Uterus (tissue), 4 donors: Measurements from ENCODE around the gene OGG1. TPM values are rescaled to one million over a fixed set of nuclear protein-coding genes. Genes with fewer than 3 reads are reported as not detected.

Experiments
- DNase-seq, 2 donors: peaks; one replicate each; pipeline ENCODE4 v3.0.0-alpha.2; 2019 to 2020
- H3K27ac ChIP-seq, 2 donors: fragments of 200-600 bp; sonication (generic); 1 replicate in 1 of 2; 2 replicates in 1 of 2; pipeline ENCODE4 v1.5.1; 2016 to 2018
- H3K27me3 ChIP-seq, 2 donors: fragments of 200-600 bp; sonication (generic); one replicate each; pipeline ENCODE4 v1.5.1; 2018 to 2019; ENCODE audit warnings: control low read depth in 1 of 2
- H3K36me3 ChIP-seq, 2 donors: fragments of 200-600 bp; sonication (generic); one replicate each; pipeline ENCODE4 v1.5.1; 2019; ENCODE audit warnings: control low read depth in 1 of 2
- H3K4me1 ChIP-seq, 2 donors: fragments of 200-600 bp; sonication (generic); one replicate each; pipeline ENCODE4 v1.5.1; 2018 to 2019; ENCODE audit warnings: control low read depth in 1 of 2
- H3K4me3 ChIP-seq, 2 donors: fragments of 200-600 bp; sonication (generic); 1 replicate in 1 of 2; 2 replicates in 1 of 2; pipeline ENCODE4 v1.5.1; 2018 to 2019; ENCODE audit warnings: mild to moderate bottlenecking in 1 of 2
- H3K9me3 ChIP-seq, 2 donors: fragments of 200-600 bp; sonication (generic); one replicate each; pipeline ENCODE4 v1.5.1; 2019; ENCODE audit warnings: control low read depth in 1 of 2
- CTCF ChIP-seq, 4 experiments: fragments of 200-600 bp in 2 of 4; fragments of 450-650 bp in 2 of 4; sonication (generic) in 2 of 4; IDR thresholded peaks; one replicate each; pipeline ENCODE4 v1.5.1; 2016 to 2019; ENCODE audit warnings: antibody characterized with exemption in 4 of 4, mild to moderate bottlenecking in 2 of 4, moderate library complexity in 1 of 4
- POLR2A ChIP-seq, 2 donors: fragments of 450-650 bp; IDR thresholded peaks; one replicate each; pipeline ENCODE4 v1.6.1; 2016; ENCODE audit warnings: antibody characterized with exemption in 2 of 2, mild to moderate bottlenecking in 1 of 2, moderate library complexity in 1 of 2
- intact Hi-C: fragments of 100-400 bp; cut with DNase I; formaldehyde crosslinking; loops from one replicate; pipeline ENCODE4 v1.15.1; 2023; ENCODE audit warnings: low total_unique reads
- total RNA-seq, 4 donors: library from RNA; depleted of rRNA in 3 of 4; stranded (reverse); fragments of >200 nt in 3 of 4; gene quantifications; one replicate each; pipeline versions ENCODE4 v1.1.0 to v1.2.4, GENCODE V29; 2014 to 2023
- donor health status: DM: yes; HTN: yes; CAD: no.

Gene OGG1
- total RNA-seq, 4 donors from 2014 or later, result 29.8 to 60.7 (median 44.2) TPM

GRCh38 chr3:9703736-9704346 is 45.9 kb upstream of the OGG1 start, which contains the start of gene CPNE9:
CPNE9 (plus strand) TSS chr3:9703833; CDS start chr3:9703997, 164 bp downstream.
- no peak for DNase-seq
- no peaks in the 10 kb centered on the region for H3K36me3 ChIP-seq

GRCh38 chr3:9704347-9705322 is 45.1 kb upstream of the OGG1 start:
- no peaks in the 10 kb centered on the region for H3K9me3 ChIP-seq
- peaks cover 0 to 5% of the 10 kb centered on the region in 2 donors for H3K27me3 ChIP-seq
- peak overlapping the region in 1 of 2 donors; percentile 9 for H3K4me3 ChIP-seq
- no peak overlapping the region for H3K27ac ChIP-seq
- H3K4me1 ChIP-seq, result peaks cover 0 to 8% of the 10 kb centered on the region in 2 donors
- H3K36me3 ChIP-seq, result no peaks in the 10 kb centered on the region
- peak; percentile 32 to 40 for DNase-seq
- intact Hi-C loops, result no loop called here
- TF ChIP-seq POLR2A (IDR thresholded peaks at IDR 0.05) (no peak), CTCF (IDR thresholded peaks at IDR 0.05) (no peak)

More at GRCh38 chr3:9703736-9704346, 45.9 kb upstream of the OGG1 start, which contains the start of gene CPNE9:
- H3K27me3 ChIP-seq, result peaks cover 0 to 5% of the 10 kb centered on the region in 2 donors
- H3K4me3 ChIP-seq, result peak within 1 kb of the TSS in 1 of 2 donors; percentile 9
- TF ChIP-seq CTCF (IDR thresholded peaks at IDR 0.05), result no peak
- TF ChIP-seq POLR2A (IDR thresholded peaks at IDR 0.05), result no peak
- intact Hi-C loops, result no loop called here
- peaks cover 0 to 8% of the 10 kb centered on the region in 2 donors for H3K4me1 ChIP-seq
- no peaks in the 10 kb centered on the region for H3K9me3 ChIP-seq
- H3K27ac ChIP-seq, result no peak within 1 kb of the TSS

GRCh38 chr3:9710174-9710739 is 39.5 kb upstream of the OGG1 start:
- Histone ChIP-seq H3K27me3 (no peaks in the 10 kb centered on the region), H3K36me3 (no peaks in the 10 kb centered on the region), H3K9me3 (no peaks in the 10 kb centered on the region), H3K4me3 (no peak overlapping the region), H3K27ac (no peak overlapping the region), H3K4me1 (no peaks in the 10 kb centered on the region)
- intact Hi-C loops, result no loop called here
- TF ChIP-seq CTCF (IDR thresholded peaks at IDR 0.05), result no peak
- TF ChIP-seq POLR2A (IDR thresholded peaks at IDR 0.05), result no peak
- no peak for DNase-seq

- H3K4me3 ChIP-seq, result no peak overlapping the region
- no peak overlapping the region for H3K27ac ChIP-seq
- DNase-seq, result no peak
- intact Hi-C loops, result no loop called here
- no peaks in the 10 kb centered on the region for H3K27me3 ChIP-seq
- no peak for TF ChIP-seq CTCF (IDR thresholded peaks at IDR 0.05)
- no peak for TF ChIP-seq POLR2A (IDR thresholded peaks at IDR 0.05)
- H3K4me1 ChIP-seq, result no peaks in the 10 kb centered on the region
- no peaks in the 10 kb centered on the region for H3K9me3 ChIP-seq
- H3K36me3 ChIP-seq, result no peaks in the 10 kb centered on the region
Measured at GRCh38 chr3:9712415-9712814, 37.3 kb upstream of the OGG1 start.
